ENCODE results near the gene ZNF853. TPM values are rescaled to one million over a fixed set of nuclear protein-coding genes. Genes with fewer than 3 reads are reported as not detected.

Gene ZNF853
- total and polyA plus RNA-seq, 10 of the 15 experiments (the other 5 are each of a cell fraction or from before 2014, with no cell fraction given), result 0.04 to 0.26 (median 0.05) TPM; not detected in 4

DNA sequence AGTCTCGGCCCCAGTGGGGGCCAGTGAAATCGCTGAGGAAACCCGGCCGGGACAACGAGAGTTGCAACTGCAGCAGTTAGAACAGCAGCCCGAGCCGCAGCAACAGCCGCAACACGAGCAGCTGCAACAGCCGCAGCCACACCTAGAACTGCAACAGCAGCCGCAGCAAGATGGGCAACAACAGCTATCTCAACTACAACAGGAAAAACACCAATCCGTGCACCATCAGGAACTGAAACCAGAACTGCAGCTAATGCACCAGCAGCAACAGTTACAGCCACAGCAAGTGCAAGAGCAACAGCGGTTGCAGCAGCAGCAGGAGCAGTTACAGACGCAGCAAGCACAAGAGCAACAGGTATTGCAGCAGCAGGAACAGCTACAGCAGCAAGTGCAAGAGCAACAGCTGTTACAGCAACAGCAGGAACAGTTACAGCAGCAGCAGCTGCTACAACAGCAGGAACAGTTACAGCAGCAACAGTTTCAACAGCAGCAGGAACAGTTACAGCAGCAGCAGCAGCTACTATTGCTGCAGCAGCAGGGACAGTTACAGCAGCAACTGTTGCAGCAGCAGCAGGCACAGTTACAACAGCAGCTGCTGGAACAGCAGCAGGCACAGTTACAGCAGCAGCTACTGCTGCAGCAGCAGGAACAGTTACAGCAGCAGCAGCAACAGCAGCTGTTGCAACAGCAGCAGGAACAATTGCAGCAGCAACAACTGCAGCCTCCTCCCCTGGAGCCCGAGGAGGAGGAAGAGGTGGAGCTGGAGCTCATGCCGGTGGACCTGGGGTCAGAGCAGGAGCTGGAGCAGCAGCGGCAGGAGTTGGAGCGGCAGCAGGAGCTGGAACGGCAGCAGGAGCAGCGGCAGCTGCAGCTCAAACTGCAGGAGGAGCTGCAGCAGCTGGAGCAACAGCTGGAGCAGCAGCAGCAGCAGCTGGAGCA, 6.1 kb downstream of the ZNF853 start:
- no peak for DNase-seq (ENCODE audit: low read depth, low spot score)
- in situ Hi-C loops (cut with MboI) (no loop called here), intact Hi-C loops (cut with micrococcal nuclease; ENCODE audit: unreplicated experiment) (no loop called here)
- H3K36me3 ChIP-seq (ENCODE audit: control insufficient read depth in 2 of 2, insufficient read depth in 2 of 2, low read length in 1 of 2), result no peaks in the 10 kb centered on the region
- H3K9me3 ChIP-seq (replicated peaks; ENCODE audit: control insufficient read depth, insufficient read depth, low read length), result no peaks in the 10 kb centered on the region
- peak overlapping the region; percentile 25; the same call in 1 of the 2 replicates for H3K4me2 ChIP-seq (ENCODE audit: control insufficient read depth, insufficient read depth)
- H3K27me3 ChIP-seq (replicated peaks in 1 of 2; ENCODE audit: control insufficient read depth in 2 of 2, insufficient read depth in 2 of 2, low read length in 1 of 2), result no peaks in the 10 kb centered on the region; a peak in 2 of 4 replicates
- ChIA-PET CTCF (interaction anchor here (1.2 kb wide), 1 partner anchor 11 kb away, joined by 4 read pairs; no protein-coding TSS in a partner anchor), POLR2A (interaction anchor here (0.6 kb wide), 1 partner anchor 29 kb away, joined by 7 read pairs; no protein-coding TSS in a partner anchor), SMC1A (ENCODE audit: uncharacterized antibody, unreplicated experiment) (no interaction called here), RAD21 (ENCODE audit: unreplicated experiment) (no interaction called here)
- no peak for ATAC-seq
- FAIRE-seq, result peak; percentile 64
- BruUV-seq (replicated peaks), result no TSS peak
- WGBS (ENCODE audit: insufficient coverage, insufficient replicate concordance, low lambda C conversion rate, missing lambda C conversion rate), result 22% methylated on average over 20 of the region's 20 CpGs
- H3K9ac ChIP-seq (ENCODE audit: control insufficient read depth, insufficient read depth, low read length), result no peak overlapping the region
- H3K4me1 ChIP-seq (ENCODE audit: control insufficient read depth, insufficient read depth, low read length), result peaks cover 25% of the 10 kb centered on the region
- TF ChIP-seq GATAD2B (conservative IDR thresholded peaks at IDR 0.05; ENCODE audit: low read depth), result no peak
- TF ChIP-seq IKZF2 (IDR thresholded peaks at IDR 0.05), result peak in 1 of 2 experiments; percentile 53; a peak in 2 of 4 replicates
- TF ChIP-seq NR2C1 (IDR thresholded peaks at IDR 0.05), result no peak
- no peak for TF ChIP-seq CBX3 (IDR thresholded peaks at IDR 0.05; ENCODE audit: borderline replicate concordance, low read depth)
- peak; percentile 64; the same call in 1 of the 2 replicates for TF ChIP-seq SPI1 (IDR thresholded peaks at IDR 0.05; ENCODE audit: borderline replicate concordance, insufficient read depth, low read depth, low read length)
- no peak overlapping the region; the same call in 1 of the 2 replicates for H3K4me3 ChIP-seq
- H2AFZ ChIP-seq (ENCODE audit: control insufficient read depth, low read depth, low read length), result no peak overlapping the region
- H3K79me2 ChIP-seq (ENCODE audit: control insufficient read depth, insufficient read depth, low read length), result no peaks in the 10 kb centered on the region
- H3K27ac ChIP-seq (ENCODE audit: control insufficient read depth, insufficient read depth), result no peak overlapping the region
- H4K20me1 ChIP-seq (ENCODE audit: control insufficient read depth, insufficient read depth), result no peaks in the 10 kb centered on the region
